K562 (cell line): ENCODE measurements around the gene PHF20. TPM values are rescaled to one million over a fixed set of nuclear protein-coding genes. Genes with fewer than 3 reads are reported as not detected.

Experiments
- ARNT ChIP-seq, 2 experiments: fragments of 450-650 bp; IDR thresholded peaks; 2 replicates each; pipeline ENCODE4 v1.6.1; 2016; ENCODE audit warnings: mild to moderate bottlenecking in 1 of 2
- BCLAF1 ChIP-seq, 2 experiments: fragments of 450-650 bp in 1 of 2; IDR thresholded peaks; 2 replicates each; pipeline ENCODE4 v1.6.1; 2011 to 2017; ENCODE audit warnings: low read depth in 2 of 2, antibody characterized with exemption in 1 of 2, borderline replicate concordance in 1 of 2, low read length in 1 of 2, mild to moderate bottlenecking in 1 of 2, mixed read lengths in 1 of 2; ENCODE audit not compliant: control insufficient read depth in 1 of 2
- CBX5 ChIP-seq: IDR thresholded peaks from 2 replicates; pipeline ENCODE4 v1.6.1; 2014; ENCODE audit warnings: low read depth, borderline replicate concordance
- CEBPB ChIP-seq: fragments of 450-650 bp; IDR thresholded peaks from 2 replicates; pipeline ENCODE4 v1.6.1; 2016; ENCODE audit warnings: missing genetic modification characterization, missing compliant biosample characterization
- CHD1 ChIP-seq: fragments of 200-600 bp; sonication (generic); IDR thresholded peaks from one replicate; pipeline ENCODE4 v1.6.1; 2012; ENCODE audit warnings: mild to moderate bottlenecking, moderate library complexity, low read length, inconsistent platforms
- CREBBP ChIP-seq: IDR thresholded peaks from one replicate; pipeline ENCODE4 v1.6.1; 2012; ENCODE audit warnings: low read depth, mild to moderate bottlenecking, control low read depth, inconsistent platforms, low read length
- E2F3 ChIP-seq: fragments of 250-450 bp; sonication (Bioruptor Pico); IDR thresholded peaks from 2 replicates; pipeline ENCODE4 v1.4.0; 2020; ENCODE audit warnings: mild to moderate bottlenecking
- E2F4 ChIP-seq: sonication (generic); formaldehyde crosslinking; IDR thresholded peaks from 2 replicates; pipeline ENCODE4 v1.8.0; 2022; ENCODE audit warnings: mild to moderate bottlenecking, low read depth, missing genetic modification reagents
- GATA2 ChIP-seq: sonication (generic); formaldehyde crosslinking; IDR thresholded peaks from 2 replicates; pipeline ENCODE4 v1.4.0; 2020; ENCODE audit warnings: mild to moderate bottlenecking, missing genetic modification reagents
- KDM4B ChIP-seq, 2 experiments: fragments of 450-650 bp in 1 of 2; sonication (generic) in 1 of 2; IDR thresholded peaks; 2 replicates each; pipeline ENCODE4 v1.6.1; 2016 to 2017; ENCODE audit warnings: borderline replicate concordance in 2 of 2, antibody characterized with exemption in 1 of 2, low read depth in 1 of 2, mild to moderate bottlenecking in 1 of 2
- MBD1 ChIP-seq: fragments of 250-450 bp; sonication (Bioruptor Pico); IDR thresholded peaks from 2 replicates; pipeline ENCODE4 v1.8.0; 2022; ENCODE audit warnings: inconsistent platforms
- MEF2A ChIP-seq: IDR thresholded peaks from 2 replicates; pipeline ENCODE4 v1.6.1; 2011; ENCODE audit warnings: low read depth, mild to moderate bottlenecking, low read length, moderate library complexity; ENCODE audit not compliant: control insufficient read depth
- PHTF2 ChIP-seq: fragments of 250-450 bp; sonication (Bioruptor Pico); IDR thresholded peaks from 2 replicates; pipeline ENCODE4 v1.5.0; 2021; ENCODE audit warnings: mild to moderate bottlenecking
- PTRF ChIP-seq: fragments of 450-650 bp; IDR thresholded peaks from 2 replicates; pipeline ENCODE4 v1.6.1; 2016; ENCODE audit warnings: mild to moderate bottlenecking, missing genetic modification characterization, missing compliant biosample characterization
- PURB ChIP-seq: sonication (generic); formaldehyde crosslinking; IDR thresholded peaks from 2 replicates; pipeline ENCODE4 v1.9.0; 2021; ENCODE audit warnings: low read depth, mild to moderate bottlenecking, missing genetic modification reagents
- STAT5A ChIP-seq: IDR thresholded peaks from 2 replicates; pipeline ENCODE4 v1.6.1; 2012; ENCODE audit warnings: low read length, inconsistent platforms, borderline replicate concordance
- TAF15 ChIP-seq: fragments of 200-400 bp; formaldehyde crosslinking; IDR thresholded peaks from 2 replicates; pipeline ENCODE4 v1.6.1; 2017; ENCODE audit warnings: mild to moderate bottlenecking, low read depth, low read length, moderate library complexity
- TRIM28 ChIP-seq: fragments of 450-650 bp; IDR thresholded peaks from 2 replicates; pipeline ENCODE4 v1.6.1; 2017
- ZC3H8 ChIP-seq: fragments of 450-650 bp; IDR thresholded peaks from 2 replicates; pipeline ENCODE4 v1.6.1; 2017
- ZNF146 ChIP-seq: IDR thresholded peaks from one replicate; pipeline ENCODE4 v1.6.1; 2018; ENCODE audit warnings: missing compliant biosample characterization; ENCODE audit not compliant: unreplicated experiment
- ZNF408 ChIP-seq: fragments of 250-450 bp; sonication (Bioruptor Pico); IDR thresholded peaks from 2 replicates; pipeline ENCODE4 v1.4.0; 2020; ENCODE audit warnings: low read depth, mild to moderate bottlenecking, moderate library complexity
- ZNF445 ChIP-seq: fragments of 250-450 bp; sonication (Bioruptor Pico); IDR thresholded peaks from 2 replicates; pipeline ENCODE4 v1.4.0; 2020; ENCODE audit warnings: low read depth, mild to moderate bottlenecking, moderate library complexity
- ZNF830 ChIP-seq: fragments of 250-450 bp; sonication (Bioruptor Pico); IDR thresholded peaks from 2 replicates; pipeline ENCODE4 v1.5.0; 2021; ENCODE audit warnings: mild to moderate bottlenecking
- polyA plus RNA-seq, 8 experiments: library from polyadenylated mRNA; depleted of rRNA in 4 of 8; stranded (reverse) in 5 of 8; unstranded in 3 of 8; fragments of >200 nt; fragmentation: Nextera tagmentation in 2 of 8; fragmentation: Illumina TruSeq in 1 of 8; extraction: Ambion mirVana in 2 of 8; extraction: Trizol in 1 of 8; gene quantifications; 2 replicates each; pipeline versions ENCODE4 v1.2.1 to v1.2.3, GENCODE V29; 2011 to 2014; ENCODE audit warnings: inconsistent platforms in 1 of 8, missing spikeins in 1 of 8
- total RNA-seq, 7 experiments: library from RNA; depleted of rRNA in 6 of 7; stranded (reverse); fragments of >200 nt in 6 of 7; fragmentation: Illumina TruSeq in 2 of 7; extraction: Trizol in 2 of 7; gene quantifications; 2 replicates each; pipeline versions ENCODE4 v1.2.1 to v1.2.3, GENCODE V29; 2011 to 2021; ENCODE audit warnings: low replicate concordance in 1 of 7

Gene PHF20
- total and polyA plus RNA-seq, 9 of the 15 experiments (the other 6 are each of a cell fraction or from before 2014, with no cell fraction given), result 49.9 to 196 (median 70.7) TPM

GRCh38 chr20:35741892-35742740 is 29.7 kb upstream of the PHF20 start, which contains the start of gene RBM39 (continued):
- TF ChIP-seq STAT5A, result peak; percentile 32; the same call in 1 of the 2 replicates
- TF ChIP-seq TRIM28, result no peak
- TF ChIP-seq ARNT (IDR thresholded peaks at IDR 0.05), result peak; percentile 11 to 59; a peak in 2 of 4 replicates
- TF ChIP-seq TAF15, result no peak
- TF ChIP-seq PTRF (tag), result no peak
- TF ChIP-seq E2F4 (CRISPR knock-in tag), result no peak
- peak in 1 of 2 experiments; percentile 81; a peak in 2 of 4 replicates for TF ChIP-seq KDM4B (IDR thresholded peaks at IDR 0.05; ENCODE audit: borderline replicate concordance in 2 of 2, low read depth in 1 of 2)
- peak; percentile 48; the same call in 1 of the 2 replicates for TF ChIP-seq GATA2 (CRISPR knock-in tag)
- no peak for TF ChIP-seq PURB (CRISPR knock-in tag)
- TF ChIP-seq MEF2A, result 0 out of 2 replicates have a peak, but pooled peaks have one; percentile 15
- TF ChIP-seq BCLAF1 (IDR thresholded peaks at IDR 0.05; ENCODE audit: borderline replicate concordance in 1 of 2, control insufficient read depth in 1 of 2, low read depth in 2 of 2, low read length in 1 of 2), result no peak
- no peak for TF ChIP-seq ZNF445 (CRISPR knock-in tag)
- TF ChIP-seq ZC3H8, result no peak
- 0 out of 2 replicates have a peak, but pooled peaks have one; percentile 44 for TF ChIP-seq ZNF830 (CRISPR knock-in tag)
- TF ChIP-seq CHD1, result peak; percentile 99
- no peak for TF ChIP-seq MBD1 (CRISPR knock-in tag)
- TF ChIP-seq CBX5, result no peak
- TF ChIP-seq CREBBP, result no peak
- no peak for TF ChIP-seq E2F3
- peak; percentile 57; the same call in 1 of the 2 replicates for TF ChIP-seq PHTF2 (CRISPR knock-in tag)
- TF ChIP-seq ZNF408 (CRISPR knock-in tag), result no peak
- no peak for TF ChIP-seq ZNF146
- peak; percentile 100 for TF ChIP-seq CEBPB (tag)
